ENCODE results near the gene DDI1. TPM values are rescaled to one million over a fixed set of nuclear protein-coding genes. Genes with fewer than 3 reads are reported as not detected.

Gene DDI1
- polyA plus RNA-seq, 3 donors: not detected

DNA sequence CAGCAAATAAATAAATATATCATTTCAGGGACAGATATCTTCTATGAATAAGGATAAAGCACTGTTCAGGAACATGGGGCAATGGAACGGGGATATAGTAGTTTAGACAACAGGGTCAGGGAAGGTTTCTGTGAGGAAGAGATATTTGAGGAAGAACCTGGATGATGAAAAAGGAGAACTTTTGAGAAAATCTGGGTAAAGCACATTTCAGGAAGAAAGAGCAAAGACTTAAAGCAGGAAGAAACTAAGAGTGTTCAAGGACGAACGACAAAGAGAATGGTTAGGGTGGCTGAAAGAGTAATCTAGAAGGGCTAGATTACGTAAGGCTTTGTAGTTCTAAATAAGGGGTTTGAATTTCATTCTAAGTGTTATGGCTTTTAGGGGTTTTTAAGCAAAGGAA lies 12.7 kb downstream of the DDI1 start:
- Histone ChIP-seq H3K36me3 (replicated peaks in 1 of 2; ENCODE audit: control insufficient read depth in 1 of 2, insufficient read depth in 2 of 2, low read length in 2 of 2) (no peaks in the 10 kb centered on the region), H4K20me1 (ENCODE audit: insufficient read depth, low read length) (no peaks in the 10 kb centered on the region), H3K79me2 (ENCODE audit: insufficient read depth, low read length) (no peaks in the 10 kb centered on the region), H3K9me3 (replicated peaks in 1 of 2; ENCODE audit: control insufficient read depth in 1 of 2, insufficient read depth in 1 of 2, low read length in 2 of 2) (no peaks in the 10 kb centered on the region), H3K4me3 (replicated peaks in 1 of 3; ENCODE audit: low read depth in 2 of 3, low read length in 3 of 3) (no peak overlapping the region), H2AFZ (ENCODE audit: insufficient read depth, low read depth, low read length, poor library complexity, severe bottlenecking) (no peak overlapping the region), H3K4me2 (replicated peaks; ENCODE audit: extremely low read depth, low read length, poor library complexity, severe bottlenecking) (peak overlapping the region; percentile 8), H3K9ac (ENCODE audit: insufficient read depth, low read length, poor library complexity, severe bottlenecking) (no peak overlapping the region), H3K27ac (ENCODE audit: low read depth in 1 of 2, low read length in 2 of 2) (no peak overlapping the region), H3K4me1 (ENCODE audit: control insufficient read depth in 1 of 2, insufficient read depth in 2 of 2, low read length in 2 of 2) (peaks cover 16 to 19% of the 10 kb centered on the region in 2 donors), H3K27me3 (ENCODE audit: control insufficient read depth in 2 of 2, insufficient read depth in 2 of 2, low read length in 2 of 2) (no peaks in the 10 kb centered on the region)
- 8% methylated on average over 4 of the region's 4 CpGs for WGBS (ENCODE audit: insufficient coverage)
- TF ChIP-seq, protein P1, sequence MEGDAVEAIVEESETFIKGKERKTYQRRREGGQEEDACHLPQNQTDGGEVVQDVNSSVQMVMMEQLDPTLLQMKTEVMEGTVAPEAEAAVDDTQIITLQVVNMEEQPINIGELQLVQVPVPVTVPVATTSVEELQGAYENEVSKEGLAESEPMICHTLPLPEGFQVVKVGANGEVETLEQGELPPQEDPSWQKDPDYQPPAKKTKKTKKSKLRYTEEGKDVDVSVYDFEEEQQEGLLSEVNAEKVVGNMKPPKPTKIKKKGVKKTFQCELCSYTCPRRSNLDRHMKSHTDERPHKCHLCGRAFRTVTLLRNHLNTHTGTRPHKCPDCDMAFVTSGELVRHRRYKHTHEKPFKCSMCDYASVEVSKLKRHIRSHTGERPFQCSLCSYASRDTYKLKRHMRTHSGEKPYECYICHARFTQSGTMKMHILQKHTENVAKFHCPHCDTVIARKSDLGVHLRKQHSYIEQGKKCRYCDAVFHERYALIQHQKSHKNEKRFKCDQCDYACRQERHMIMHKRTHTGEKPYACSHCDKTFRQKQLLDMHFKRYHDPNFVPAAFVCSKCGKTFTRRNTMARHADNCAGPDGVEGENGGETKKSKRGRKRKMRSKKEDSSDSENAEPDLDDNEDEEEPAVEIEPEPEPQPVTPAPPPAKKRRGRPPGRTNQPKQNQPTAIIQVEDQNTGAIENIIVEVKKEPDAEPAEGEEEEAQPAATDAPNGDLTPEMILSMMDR (IDR thresholded peaks at IDR 0.05): no peak
- Mint-ChIP-seq H3K27ac (no peak overlapping the region), H3K27me3 (ENCODE audit: low read depth in 3 of 3) (no peaks in the 10 kb centered on the region), H3K36me3 (no peaks in the 10 kb centered on the region), H3K4me3 (no peak overlapping the region), H3K4me1 (peaks cover 15% of the 10 kb centered on the region), H3K9me3 (peaks cover 0 to 6% (median 0%) of the 10 kb centered on the region in 7 donors)
- intact Hi-C loops (cut with micrococcal nuclease): no loop called here
- peak in 2 of 3 donors; percentile 14 to 22 for DNase-seq

DNA sequence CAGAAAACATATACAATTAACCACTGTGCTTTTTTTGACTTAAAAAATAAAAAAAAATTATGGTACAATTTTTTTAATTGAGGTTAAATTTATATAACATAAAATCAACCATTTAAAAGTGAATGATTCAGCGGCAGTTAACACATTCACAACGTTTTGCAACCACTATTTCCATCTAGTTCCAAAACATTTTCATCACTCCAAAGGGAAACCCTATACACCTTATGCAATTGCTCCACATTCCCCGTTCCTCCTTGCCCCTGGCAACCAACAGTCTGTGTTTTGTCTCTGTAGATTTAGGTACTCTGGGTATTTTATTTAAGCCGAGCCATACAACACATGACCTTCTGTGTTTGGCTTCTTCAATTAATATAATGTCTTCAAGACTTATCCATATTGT lies 15.3 kb downstream of the DDI1 start:
- Histone ChIP-seq H3K4me1 (ENCODE audit: control insufficient read depth in 1 of 2, insufficient read depth in 2 of 2, low read length in 2 of 2) (peaks cover 18 to 21% of the 10 kb centered on the region in 2 donors), H3K79me2 (ENCODE audit: insufficient read depth, low read length) (no peaks in the 10 kb centered on the region), H3K9ac (ENCODE audit: insufficient read depth, low read length, poor library complexity, severe bottlenecking) (no peak overlapping the region), H3K4me2 (replicated peaks; ENCODE audit: extremely low read depth, low read length, poor library complexity, severe bottlenecking) (no peak overlapping the region), H4K20me1 (ENCODE audit: insufficient read depth, low read length) (no peaks in the 10 kb centered on the region), H3K36me3 (replicated peaks in 1 of 2; ENCODE audit: control insufficient read depth in 1 of 2, insufficient read depth in 2 of 2, low read length in 2 of 2) (no peaks in the 10 kb centered on the region), H3K9me3 (replicated peaks in 1 of 2; ENCODE audit: control insufficient read depth in 1 of 2, insufficient read depth in 1 of 2, low read length in 2 of 2) (no peaks in the 10 kb centered on the region), H2AFZ (ENCODE audit: insufficient read depth, low read depth, low read length, poor library complexity, severe bottlenecking) (no peak overlapping the region), H3K27me3 (ENCODE audit: control insufficient read depth in 2 of 2, insufficient read depth in 2 of 2, low read length in 2 of 2) (no peaks in the 10 kb centered on the region), H3K27ac (ENCODE audit: low read depth in 1 of 2, low read length in 2 of 2) (no peak overlapping the region), H3K4me3 (replicated peaks in 1 of 3; ENCODE audit: low read depth in 2 of 3, low read length in 3 of 3) (no peak overlapping the region)
- no CpG with 5 or more reads among the region's 4 CpGs for WGBS (ENCODE audit: insufficient coverage)
- H3K4me1 Mint-ChIP-seq: peaks cover 18% of the 10 kb centered on the region
- TF ChIP-seq, protein P1 (IDR thresholded peaks at IDR 0.05): no peak
- H3K9me3 Mint-ChIP-seq: peaks cover 0 to 4% (median 0%) of the 10 kb centered on the region in 7 donors
- H3K27ac Mint-ChIP-seq: peak overlapping the region in 1 of 7 donors; percentile 14
- no peak overlapping the region for H3K4me3 Mint-ChIP-seq
- H3K27me3 Mint-ChIP-seq (ENCODE audit: low read depth in 3 of 3): no peaks in the 10 kb centered on the region
- DNase-seq: no peak
- no peaks in the 10 kb centered on the region for H3K36me3 Mint-ChIP-seq
- intact Hi-C loops (cut with micrococcal nuclease): no loop called here
